Measurements from ENCODE around the gene TRMT61B.
A peak's percentile ranks its signal among the peaks of the same experiment; 100 is the strongest.

The TRMT61B gene

DNA sequence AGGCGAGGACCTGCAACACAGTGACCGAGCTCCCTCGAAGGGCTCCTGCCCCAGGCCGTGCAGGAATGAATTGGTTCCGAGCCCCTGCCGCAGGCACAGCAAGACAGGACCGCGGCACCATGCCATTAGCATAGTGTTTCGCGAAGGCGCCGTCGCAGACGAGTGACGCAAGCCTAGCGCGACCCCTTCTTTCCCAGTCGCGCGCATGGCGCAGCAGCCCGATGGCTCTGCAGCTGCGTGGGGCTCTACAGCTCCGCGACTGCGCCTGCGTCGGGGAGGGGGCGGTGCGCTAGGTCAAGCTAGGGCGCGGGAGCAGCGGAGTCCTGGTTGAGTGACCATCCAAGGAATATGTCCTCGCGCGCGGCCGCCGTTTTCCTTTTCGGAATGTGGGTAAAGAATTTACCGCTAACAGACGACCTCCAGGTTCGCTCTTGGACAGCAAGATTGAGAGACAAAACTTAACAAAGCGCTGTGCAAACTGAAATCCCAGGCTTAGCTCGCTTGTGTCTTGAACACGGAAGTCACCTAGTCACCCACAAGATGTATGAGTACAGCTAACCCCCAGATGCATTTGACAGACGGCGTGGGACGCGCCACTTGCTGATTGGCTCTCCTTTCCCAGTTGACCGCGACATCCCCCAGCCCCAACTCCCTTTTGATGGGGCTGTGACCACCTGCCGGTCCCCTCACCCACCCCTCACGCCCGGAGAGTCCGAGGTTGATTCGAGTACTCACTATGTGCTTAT lies at the start of gene TRMT61B:
TRMT61B (minus strand) TSS at position 164 of the 746 bp plus-strand sequence; CDS start at position 132, 32 bp downstream.
- peak; percentile 97 for DNase-seq

DNA sequence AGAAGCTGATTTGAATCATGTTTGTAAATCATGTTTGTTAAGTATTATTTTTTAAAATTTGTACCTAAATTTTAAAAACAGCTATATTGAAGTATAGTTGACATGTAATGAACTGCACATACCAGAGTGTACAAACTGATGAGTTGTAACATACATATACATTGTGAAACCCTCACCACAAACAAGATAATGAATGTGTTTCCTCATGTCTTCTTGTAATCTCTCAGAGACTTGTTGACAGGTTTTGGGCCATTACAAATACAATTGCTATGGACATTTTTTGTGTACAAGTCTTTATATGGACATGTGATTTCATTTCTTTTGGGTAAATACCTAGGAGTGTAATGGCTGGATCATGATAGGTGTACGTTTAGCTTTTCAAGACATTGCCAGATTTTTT lies 45.8 kb upstream of the TRMT61B start:
- no peak for DNase-seq

DNA sequence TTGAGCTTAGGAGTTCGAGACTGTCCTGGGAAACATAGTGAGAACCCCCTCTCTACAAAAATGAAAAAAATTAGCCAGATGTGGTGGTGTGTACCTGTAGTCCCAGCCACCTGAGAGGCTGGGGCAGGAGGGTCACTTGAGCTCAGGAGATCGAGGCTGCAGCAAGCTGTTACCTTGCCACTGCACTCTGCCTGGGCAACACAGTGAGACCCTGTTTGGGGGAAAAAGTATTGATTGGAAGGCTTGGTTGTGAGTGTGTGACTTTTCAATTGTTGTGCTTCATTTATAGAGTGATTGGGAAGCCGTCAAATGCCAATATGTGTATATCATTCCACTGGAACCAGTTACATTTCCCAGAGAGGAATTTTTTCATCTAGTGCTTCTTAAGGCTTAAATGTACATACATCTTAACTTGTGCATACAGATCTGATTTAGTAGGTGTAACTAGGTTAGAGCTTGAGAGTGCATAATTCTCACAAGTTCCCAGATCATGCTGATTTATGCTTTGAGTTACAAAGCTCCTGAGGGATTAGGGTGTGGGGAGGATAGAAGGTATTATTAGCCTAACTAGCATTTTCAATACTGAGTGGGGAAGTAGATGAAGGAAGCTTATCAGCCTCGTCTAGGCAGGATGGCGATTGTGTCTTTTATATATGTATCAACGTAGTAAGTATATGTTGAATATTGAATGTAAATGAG lies 39.7 kb upstream of the TRMT61B start:
- DNase-seq = no peak

DNA sequence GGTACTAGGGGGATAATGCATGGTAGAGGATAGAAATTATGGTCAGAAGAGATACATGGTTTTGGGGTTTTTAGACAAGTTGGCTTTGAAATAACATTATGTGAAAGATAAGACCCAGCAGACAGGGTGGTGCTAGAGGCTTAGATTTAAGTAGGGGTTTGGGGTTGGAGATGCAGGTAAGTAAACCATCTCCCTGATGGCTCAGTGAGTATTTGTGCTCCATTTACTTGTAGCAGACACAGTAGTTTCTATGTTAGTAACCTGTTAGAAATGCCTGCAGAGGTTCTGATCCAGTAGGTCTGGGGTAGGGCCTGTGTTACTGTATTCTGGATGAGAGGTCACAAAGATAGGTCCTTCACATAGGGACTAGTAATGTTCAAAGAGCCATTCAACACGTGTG lies 38.1 kb upstream of the TRMT61B start:
- DNase-seq = no peak

DNA sequence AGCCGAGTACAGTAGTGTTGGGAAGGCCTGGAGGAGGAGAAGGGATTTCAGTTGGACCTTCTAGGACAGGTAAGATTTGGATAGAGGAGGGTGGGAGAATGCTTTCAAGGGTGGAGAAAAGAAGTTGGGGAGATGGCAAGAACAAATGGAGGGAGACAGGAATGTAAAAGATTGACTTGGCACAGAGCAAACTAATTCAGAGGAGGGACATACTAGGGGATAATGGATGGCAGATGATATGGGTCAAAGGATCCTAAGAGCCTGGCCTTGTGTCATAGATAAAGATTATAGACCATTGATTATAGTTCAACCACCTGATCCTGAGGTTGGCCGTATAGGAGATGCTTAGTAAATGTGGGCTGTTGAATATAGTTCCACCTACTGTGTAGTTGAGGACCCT lies 36.7 kb upstream of the TRMT61B start:
- no peak for DNase-seq

DNA sequence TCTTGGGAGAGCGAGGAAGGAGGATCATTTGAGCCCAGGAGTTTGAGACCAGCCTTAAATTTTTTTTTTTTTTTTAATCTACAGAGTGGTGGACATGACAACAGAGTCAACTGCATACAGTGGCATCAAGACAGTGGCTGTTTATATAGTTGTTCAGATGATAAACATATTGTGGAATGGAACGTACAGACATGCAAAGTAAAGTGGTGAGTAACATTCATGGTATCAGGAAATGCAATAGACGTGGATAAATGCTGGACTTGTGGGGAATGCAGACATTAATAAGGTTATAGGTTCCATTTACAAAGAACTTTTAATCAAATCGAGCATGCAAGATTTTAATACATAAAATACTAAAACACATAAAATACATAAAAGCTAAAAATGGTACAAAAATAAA lies 36.3 kb upstream of the TRMT61B start:
- DNase-seq = no peak

DNA sequence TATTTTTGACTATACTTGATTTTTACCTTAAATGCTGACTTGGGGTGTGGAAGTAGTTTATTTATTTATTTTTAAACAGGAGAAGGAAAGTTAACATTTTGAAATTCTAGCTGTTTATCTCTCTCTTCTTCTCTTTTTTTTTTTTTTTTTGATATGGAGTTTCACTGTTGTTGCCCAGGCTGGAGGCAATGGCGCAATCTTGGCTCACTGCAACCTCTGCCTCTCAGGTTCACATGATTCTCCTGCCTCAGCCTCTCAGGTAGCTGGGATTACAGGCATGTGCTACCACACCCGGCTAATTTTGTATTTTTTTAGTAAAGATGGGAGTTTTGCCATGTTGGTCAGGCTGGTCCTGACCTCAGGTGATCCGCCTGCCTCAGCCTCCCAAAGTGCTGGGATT lies 35.4 kb upstream of the TRMT61B start:
- no peak for DNase-seq

DNA sequence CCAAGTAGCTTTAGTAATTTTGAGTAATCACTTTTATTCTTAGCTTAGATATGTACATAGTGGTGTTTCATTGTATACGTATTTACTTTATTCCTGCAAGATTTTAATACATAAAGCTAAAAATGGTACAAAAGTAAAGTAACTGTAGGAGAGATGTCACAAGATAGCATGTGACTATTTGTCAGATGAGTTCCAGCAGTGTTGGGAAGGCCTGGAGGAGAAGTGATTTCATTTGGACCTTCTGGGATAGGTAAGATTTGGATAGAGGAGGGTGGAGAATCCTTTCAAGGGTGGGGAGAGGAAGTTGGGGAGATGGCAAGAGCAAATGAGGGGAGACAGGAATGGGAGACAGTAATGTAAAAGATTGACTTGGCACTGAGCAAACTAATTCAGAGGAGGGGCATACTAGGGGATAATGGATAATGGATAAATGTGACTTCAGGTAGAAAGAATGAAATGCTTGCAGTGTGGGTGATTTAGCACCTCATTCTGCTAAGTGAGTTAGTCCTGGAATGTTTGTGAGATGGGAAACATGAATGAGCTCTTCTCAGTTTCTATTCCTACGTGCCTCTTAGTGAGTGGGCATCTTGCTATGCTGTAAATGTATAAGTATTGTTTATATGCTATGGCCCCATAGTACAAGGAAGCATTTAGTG lies 34.8 kb upstream of the TRMT61B start:
- DNase-seq = no peak

DNA sequence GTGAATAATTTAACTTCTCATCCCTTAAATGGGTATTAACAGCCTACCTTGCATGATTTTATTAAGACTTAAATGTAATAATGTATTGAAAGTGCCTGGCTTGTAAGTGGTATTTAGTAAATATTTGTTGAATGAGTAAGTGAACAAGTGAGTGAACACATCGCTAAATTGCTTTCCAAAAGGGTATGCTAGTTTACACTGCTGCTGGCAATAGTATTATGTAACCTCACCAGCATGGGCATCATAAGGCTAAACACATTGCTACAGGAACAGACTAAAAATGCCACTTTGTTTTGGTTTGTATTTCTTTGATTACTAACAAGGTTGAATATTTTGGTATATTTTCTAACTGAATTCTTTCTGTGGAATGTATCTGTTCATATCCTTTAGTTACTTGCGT lies 34.2 kb upstream of the TRMT61B start:
- no peak for DNase-seq

DNA sequence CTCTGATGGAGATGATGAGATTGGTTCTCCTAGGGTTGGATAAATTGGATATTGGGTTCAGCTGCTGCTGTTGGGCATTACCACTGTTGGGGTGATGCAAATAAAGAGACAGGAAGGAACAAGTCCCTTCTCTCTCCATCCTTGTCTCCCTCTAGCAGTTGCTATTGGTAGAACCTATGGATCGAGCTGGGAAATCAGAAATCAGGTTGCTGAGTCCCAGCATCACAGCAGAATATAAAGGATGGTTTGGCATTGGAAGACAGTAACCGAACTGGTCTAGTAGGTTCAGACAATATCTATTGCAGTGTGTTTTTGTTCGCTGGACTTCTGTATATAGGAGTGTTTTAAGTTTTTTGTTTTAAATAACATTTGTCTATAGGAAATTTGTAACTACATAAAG lies 32.5 kb upstream of the TRMT61B start:
- no peak for DNase-seq

DNA sequence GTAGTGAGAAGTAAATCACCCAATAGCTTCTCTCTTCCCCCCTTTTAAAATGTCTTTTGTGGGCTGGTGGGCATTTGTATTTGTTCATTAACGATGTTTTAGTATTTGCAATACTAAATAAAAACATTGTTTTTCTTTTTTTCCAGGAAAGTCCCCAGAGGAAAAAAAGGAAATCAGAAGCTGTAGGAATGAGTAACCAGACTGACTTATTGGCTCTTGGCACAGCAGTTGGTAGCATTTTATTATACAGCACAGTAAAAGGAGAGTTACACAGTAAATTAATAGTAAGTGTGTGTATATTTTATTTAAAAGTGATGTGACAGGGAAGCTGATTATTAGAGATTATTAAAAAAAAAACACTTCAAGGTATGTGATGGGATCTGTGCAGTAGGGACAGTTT lies 31.7 kb upstream of the TRMT61B start:
- DNase-seq = no peak

DNA sequence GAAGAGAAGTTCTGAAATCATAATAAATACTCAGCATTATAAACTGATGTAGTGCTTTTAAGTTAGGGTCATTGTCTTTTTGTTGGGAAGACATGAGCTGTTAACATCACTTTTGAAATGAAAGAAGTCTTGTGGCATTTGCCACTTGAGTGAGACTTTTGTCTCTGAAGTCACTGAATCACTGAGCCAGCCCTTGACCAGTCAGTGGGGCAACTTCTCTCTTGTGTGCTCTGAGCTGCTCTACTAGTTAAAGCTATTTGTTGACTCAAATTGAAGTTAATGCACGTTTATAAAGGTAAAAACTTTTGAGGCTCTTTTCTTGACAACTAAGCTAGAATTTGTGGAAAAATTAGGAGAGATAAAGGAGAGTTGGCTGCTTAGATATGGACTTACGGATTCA lies 31.1 kb upstream of the TRMT61B start:
- no peak for DNase-seq

DNA sequence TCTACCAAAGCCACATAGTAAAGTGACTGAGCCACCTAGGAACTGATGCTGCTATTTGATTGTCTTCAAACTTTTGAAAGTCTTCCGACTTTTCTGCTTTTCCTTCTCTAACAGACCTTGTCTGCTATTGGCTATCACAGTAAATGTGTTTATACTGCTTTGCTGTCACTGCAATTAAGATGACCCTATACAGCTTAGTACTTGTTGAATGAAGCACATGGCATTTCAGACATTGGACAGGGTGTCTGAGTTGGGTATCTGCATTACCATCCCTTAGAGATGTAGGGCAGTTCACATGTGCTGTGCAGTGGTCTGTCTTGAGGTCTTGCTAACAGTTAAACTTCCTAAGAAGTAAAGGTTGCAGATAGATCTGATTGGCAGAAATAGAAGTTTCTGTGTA lies 27.9 kb upstream of the TRMT61B start:
- DNase-seq = no peak

DNA sequence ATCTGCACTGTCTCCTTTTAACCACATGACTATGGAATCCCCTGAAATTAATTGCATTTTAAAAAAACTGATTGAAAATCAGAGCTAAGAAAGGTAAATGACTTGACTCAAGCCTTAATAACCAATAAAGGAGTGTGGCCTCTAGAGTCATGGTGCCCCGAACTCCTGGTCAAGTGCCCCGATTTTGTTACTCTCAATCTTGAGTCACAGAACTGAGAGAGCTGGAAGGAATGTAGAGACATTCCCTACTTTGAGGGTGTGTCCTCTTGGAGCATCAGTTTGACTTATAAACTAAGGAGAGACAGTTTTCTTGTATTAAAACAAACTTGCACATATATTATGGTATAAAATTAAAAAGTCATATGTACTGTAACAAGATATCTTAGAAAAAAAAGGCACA lies 26.8 kb upstream of the TRMT61B start:
- DNase-seq = no peak

DNA sequence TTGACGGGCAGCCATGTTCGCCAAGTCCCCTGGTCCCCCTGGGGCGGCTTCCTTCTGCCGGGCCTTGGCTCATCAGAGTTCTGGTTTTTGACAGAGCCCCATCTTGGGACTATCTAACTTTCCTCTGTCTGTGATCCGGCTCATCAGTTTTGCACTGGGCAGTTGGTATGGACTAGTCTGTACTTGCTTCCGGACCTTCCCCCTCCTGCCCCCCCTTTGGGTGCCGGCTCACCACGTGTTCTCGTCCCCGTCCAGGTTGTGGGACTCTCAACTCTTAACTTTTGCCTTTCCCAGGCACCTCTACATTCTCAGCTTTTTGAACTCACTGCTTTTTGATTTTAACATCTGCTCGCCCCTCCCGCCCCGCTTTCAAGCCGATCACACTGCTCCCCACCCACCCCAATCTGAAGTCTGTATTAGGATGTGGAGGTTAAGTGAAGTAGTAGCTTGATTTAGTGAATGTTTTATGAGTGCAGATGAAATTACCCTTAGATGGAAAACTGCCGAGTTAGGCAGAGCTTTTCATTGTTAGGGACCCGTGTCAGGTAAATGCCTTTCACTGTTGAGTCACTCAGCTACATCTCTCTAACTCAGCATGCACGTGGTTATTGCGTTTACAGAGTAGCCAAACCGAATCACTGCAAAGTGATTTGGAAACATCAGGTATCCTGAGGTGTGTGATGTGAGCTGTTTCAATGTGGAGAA lies 25.2 kb upstream of the TRMT61B start:
- DNase-seq = peak; percentile 41 to 44

DNA sequence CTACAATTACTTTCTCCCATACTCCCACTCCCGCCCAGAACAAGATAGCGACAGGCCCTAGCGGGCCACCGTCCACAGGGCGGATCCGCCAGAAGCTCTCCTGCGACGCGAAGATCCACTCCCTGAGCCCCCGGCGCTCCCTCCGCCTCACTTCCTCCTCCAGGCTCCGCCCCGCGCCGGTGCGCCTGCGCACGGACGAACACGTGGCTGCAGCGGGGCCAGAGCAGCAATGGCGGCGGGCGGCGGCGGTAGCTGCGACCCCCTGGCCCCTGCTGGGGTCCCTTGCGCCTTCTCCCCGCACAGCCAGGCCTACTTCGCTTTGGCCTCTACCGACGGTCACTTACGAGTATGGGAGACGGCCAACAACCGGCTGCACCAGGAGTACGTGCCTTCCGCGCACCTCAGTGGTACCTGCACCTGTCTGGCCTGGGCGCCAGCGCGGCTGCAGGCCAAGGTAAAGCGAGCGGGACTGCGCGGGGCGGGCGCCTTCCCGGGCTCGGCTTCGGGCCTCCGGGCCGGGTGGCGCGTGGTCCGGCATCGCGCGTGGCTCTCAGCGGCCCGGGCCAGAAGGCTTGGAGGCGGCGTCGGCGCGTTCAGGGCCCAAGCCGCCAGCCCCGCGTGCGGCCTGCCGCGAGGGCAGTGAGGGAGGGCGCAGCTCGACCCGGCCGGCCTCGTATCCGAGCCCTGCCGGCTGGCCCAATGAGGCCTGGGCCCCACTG lies 24.5 kb upstream of the TRMT61B start, which contains the start of gene WDR43:
WDR43 (plus strand) TSS at position 198 of the 719 bp plus-strand sequence; CDS start at position 230, 32 bp downstream.
- DNase-seq = peak; percentile 93 to 96

DNA sequence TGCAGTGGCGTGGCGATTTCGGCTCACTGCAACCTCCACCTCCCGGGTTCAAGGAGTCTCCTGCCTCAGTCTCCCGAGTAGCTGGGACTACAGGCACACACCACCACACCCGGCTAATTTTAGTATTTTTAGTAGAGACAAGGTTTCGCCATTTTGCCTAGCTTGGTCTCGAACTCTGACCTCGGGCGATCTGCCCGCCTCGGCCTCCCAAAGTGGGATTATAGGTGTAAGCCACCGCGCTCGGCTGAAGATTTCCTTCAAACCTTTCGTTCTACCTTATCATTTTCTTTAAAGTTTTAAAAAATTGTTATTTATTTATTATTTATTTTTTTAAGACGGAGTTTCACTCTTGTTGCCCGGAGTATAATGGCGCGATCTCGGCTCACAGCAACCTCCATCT lies 23.4 kb upstream of the TRMT61B start:
- no peak for DNase-seq

DNA sequence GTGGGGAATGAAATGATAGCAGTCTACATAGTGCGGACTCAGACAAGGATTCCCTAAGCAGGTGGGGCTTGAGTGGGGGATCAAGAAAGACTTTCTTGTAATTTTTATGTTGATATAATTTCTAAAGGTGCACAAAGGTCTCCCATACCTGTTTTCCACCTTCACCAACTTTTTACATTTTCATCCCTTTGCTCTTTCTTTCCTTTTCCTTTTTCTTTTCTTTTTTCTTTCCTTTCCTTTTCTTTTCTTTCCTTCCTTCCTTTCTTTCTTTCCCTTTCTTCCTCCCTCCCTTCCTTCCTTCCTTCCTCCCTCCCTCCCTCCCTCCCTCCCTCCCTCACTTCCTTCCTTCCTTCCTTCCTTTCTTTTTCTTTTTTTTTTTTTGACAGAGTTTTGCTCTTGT lies 10.1 kb upstream of the TRMT61B start:
- DNase-seq = no peak

DNA sequence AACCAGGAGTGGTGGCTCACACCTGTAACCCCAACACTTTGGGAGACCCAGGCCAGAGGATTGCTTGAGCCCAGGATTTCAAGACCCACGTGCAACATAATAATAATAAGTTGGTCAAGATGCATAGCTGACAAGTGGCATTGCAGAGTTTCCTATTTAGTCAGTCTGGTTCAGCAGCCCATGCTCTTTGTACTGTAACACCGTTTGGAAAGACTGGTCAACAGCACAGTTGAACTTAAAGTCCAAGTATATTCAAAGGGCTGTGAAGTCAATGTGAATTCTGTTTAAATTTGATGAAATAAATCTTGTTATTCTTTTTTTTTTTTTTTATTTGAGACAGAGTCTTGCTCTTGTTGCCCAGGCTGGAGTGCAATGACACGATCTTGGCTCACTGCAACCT lies 1.5 kb upstream of the TRMT61B start:
- DNase-seq = no peak

DNA sequence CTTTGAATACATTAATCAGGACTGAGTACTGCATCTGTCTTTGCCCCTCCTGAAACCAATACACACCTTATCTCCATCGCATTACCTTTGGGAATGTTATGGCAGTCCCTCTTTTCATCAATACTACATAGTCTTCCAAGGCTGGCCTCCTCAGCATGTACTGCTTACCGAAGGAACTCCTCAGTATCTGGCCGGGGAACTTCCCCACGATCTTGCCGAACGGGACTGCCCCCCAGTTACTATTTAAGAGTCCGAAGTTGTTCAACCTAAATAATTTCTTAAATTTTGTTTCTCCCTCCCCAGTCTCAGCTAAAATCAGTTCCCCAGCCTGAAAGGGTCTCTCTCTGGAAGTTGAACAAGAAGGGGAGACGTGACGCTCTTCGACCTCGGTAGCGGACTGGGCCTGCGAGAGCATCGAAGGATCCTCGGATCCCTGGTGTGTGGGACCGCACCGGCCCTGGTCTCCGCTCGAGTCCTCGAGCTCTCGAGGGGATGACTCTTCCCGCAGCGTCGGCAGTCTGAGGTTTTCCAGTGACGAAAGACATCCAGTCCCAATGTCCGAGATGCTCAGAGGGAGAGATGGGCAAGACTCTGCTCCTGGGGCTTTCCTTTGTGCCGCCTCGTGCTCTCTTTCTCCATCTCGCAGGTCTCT lies 489 bp downstream of the TRMT61B start:
- no peak for DNase-seq

DNA sequence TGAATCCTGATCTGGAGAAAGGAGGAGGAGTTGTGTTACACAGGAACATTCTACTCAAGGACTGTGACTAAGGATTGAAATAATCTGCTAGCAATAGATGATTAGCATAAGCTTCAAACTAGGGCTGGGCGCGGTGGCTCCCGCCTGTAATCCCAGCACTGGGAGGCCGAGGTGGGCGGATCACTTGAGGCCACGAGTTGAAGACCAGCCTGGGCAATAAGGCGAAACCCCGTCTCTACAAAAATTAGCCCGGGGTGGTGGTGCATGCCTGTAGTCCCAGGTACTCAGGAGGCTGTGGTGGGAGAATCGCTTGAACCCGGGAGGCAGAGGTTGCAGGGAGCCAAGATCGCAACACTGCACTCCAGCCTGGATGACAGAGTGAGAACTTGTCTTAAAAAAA lies 1.5 kb downstream of the TRMT61B start:
- DNase-seq = no peak

DNA sequence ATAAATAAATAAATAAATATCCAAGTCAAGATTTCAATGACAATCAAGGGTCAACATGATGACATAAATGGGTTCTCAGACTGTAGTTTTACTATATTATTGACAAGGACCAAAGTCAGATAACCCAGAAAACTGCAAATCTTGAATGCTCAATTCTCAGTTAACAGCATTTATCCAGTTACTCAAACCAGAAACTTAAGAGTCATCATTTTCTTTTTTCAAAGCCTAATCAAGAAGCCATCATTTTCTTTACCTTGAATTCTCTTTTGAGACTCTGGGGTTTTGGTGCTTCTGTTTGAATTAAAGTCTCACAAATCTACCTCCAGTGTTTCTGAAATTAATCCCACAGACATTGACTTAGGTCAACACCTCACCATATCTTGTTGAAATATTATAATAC lies 14.1 kb downstream of the TRMT61B start:
- no peak for DNase-seq

Data from stimulated activated CD4-positive, alpha-beta T cell treated with anti-CD3 and anti-CD28 coated beads, Interleukin-2, amount 100 ng/mL, for 48 hours (primary cell).